ENCODE measurements around the gene TMOD2. TPM values are rescaled to one million over a fixed set of nuclear protein-coding genes. Genes with fewer than 3 reads are reported as not detected.

Gene TMOD2
- total RNA-seq, 1 donor from 2014 or later, result 8.4 TPM

- Mint-ChIP-seq H3K9me3 (ENCODE audit: unreplicated experiment) (no peaks in the 10 kb centered on the region), H3K4me1 (ENCODE audit: low read depth, unreplicated experiment) (peaks cover 34% of the 10 kb centered on the region), H3K36me3 (ENCODE audit: low read depth, unreplicated experiment) (peaks cover 30% of the 10 kb centered on the region), H3K27ac (ENCODE audit: unreplicated experiment) (peak overlapping the region; percentile 56), H3K27me3 (ENCODE audit: low read depth, unreplicated experiment) (no peaks in the 10 kb centered on the region), H3K4me3 (ENCODE audit: unreplicated experiment) (peak overlapping the region; percentile 1)
- Histone ChIP-seq H3K4me3 (ENCODE audit: insufficient read depth, low read depth, low read length) (no peak overlapping the region), H3K4me1 (ENCODE audit: insufficient read depth, low read length) (peaks cover 17% of the 10 kb centered on the region), H4K20me1 (ENCODE audit: insufficient read depth, low read length) (peaks cover 26% of the 10 kb centered on the region), H2AFZ (ENCODE audit: low read depth, low read length) (no peak overlapping the region), H3K27ac (ENCODE audit: low read depth, low read length) (no peak overlapping the region), H3K36me3 (ENCODE audit: insufficient read depth, low read length) (peaks cover 28% of the 10 kb centered on the region), H3K4me2 (ENCODE audit: low read length) (no peak overlapping the region), H3K9me3 (ENCODE audit: insufficient read depth, low read depth, low read length) (no peaks in the 10 kb centered on the region), H3K9ac (ENCODE audit: low read length) (no peak overlapping the region), H3K27me3 (ENCODE audit: insufficient read depth, low read length) (no peaks in the 10 kb centered on the region), H3K79me2 (ENCODE audit: insufficient read depth, low read length) (peaks cover 81% of the 10 kb centered on the region)
- TF ChIP-seq EZH2 (IDR thresholded peaks at IDR 0.05; ENCODE audit: insufficient read depth, low read length), result no peak
- TF ChIP-seq, protein P1, sequence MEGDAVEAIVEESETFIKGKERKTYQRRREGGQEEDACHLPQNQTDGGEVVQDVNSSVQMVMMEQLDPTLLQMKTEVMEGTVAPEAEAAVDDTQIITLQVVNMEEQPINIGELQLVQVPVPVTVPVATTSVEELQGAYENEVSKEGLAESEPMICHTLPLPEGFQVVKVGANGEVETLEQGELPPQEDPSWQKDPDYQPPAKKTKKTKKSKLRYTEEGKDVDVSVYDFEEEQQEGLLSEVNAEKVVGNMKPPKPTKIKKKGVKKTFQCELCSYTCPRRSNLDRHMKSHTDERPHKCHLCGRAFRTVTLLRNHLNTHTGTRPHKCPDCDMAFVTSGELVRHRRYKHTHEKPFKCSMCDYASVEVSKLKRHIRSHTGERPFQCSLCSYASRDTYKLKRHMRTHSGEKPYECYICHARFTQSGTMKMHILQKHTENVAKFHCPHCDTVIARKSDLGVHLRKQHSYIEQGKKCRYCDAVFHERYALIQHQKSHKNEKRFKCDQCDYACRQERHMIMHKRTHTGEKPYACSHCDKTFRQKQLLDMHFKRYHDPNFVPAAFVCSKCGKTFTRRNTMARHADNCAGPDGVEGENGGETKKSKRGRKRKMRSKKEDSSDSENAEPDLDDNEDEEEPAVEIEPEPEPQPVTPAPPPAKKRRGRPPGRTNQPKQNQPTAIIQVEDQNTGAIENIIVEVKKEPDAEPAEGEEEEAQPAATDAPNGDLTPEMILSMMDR (IDR thresholded peaks at IDR 0.05; ENCODE audit: insufficient read depth, low read depth, low read length), result no peak
- peak; percentile 46 for DNase-seq (ENCODE audit: low read depth)
- no peak for FAIRE-seq
These were observed 113.1 kb downstream of the TMOD2 start for GRCh38 chr15:51864408-51865056.

- H3K27me3 Mint-ChIP-seq (ENCODE audit: low read depth, unreplicated experiment), result no peaks in the 10 kb centered on the region
- Histone ChIP-seq H3K4me2 (ENCODE audit: low read length) (no peak overlapping the region), H3K9me3 (ENCODE audit: insufficient read depth, low read depth, low read length) (no peaks in the 10 kb centered on the region), H3K79me2 (ENCODE audit: insufficient read depth, low read length) (peaks cover 73% of the 10 kb centered on the region), H3K9ac (ENCODE audit: low read length) (no peak overlapping the region), H3K27ac (ENCODE audit: low read depth, low read length) (no peak overlapping the region), H3K4me3 (ENCODE audit: insufficient read depth, low read depth, low read length) (no peak overlapping the region), H3K36me3 (ENCODE audit: insufficient read depth, low read length) (peaks cover 31% of the 10 kb centered on the region), H4K20me1 (ENCODE audit: insufficient read depth, low read length) (peaks cover 18% of the 10 kb centered on the region), H3K27me3 (ENCODE audit: insufficient read depth, low read length) (no peaks in the 10 kb centered on the region), H2AFZ (ENCODE audit: low read depth, low read length) (no peak overlapping the region), H3K4me1 (ENCODE audit: insufficient read depth, low read length) (peaks cover 17% of the 10 kb centered on the region)
- H3K36me3 Mint-ChIP-seq (ENCODE audit: low read depth, unreplicated experiment), result peaks cover 27% of the 10 kb centered on the region
- DNase-seq (ENCODE audit: low read depth), result no peak
- H3K4me3 Mint-ChIP-seq (ENCODE audit: unreplicated experiment), result no peak overlapping the region
- TF ChIP-seq, protein P1 (IDR thresholded peaks at IDR 0.05; ENCODE audit: insufficient read depth, low read depth, low read length), result no peak
- no peak for TF ChIP-seq EZH2 (IDR thresholded peaks at IDR 0.05; ENCODE audit: insufficient read depth, low read length)
- H3K4me1 Mint-ChIP-seq (ENCODE audit: low read depth, unreplicated experiment), result peaks cover 34% of the 10 kb centered on the region
- H3K27ac Mint-ChIP-seq (ENCODE audit: unreplicated experiment), result peak overlapping the region; percentile 56
- H3K9me3 Mint-ChIP-seq (ENCODE audit: unreplicated experiment), result no peaks in the 10 kb centered on the region
- FAIRE-seq, result no peak
These were observed 113.9 kb downstream of the TMOD2 start for GRCh38 chr15:51865317-51865716.

Other genes starting within 250 kb of the TMOD2 start
- 17.8 and 19.0 TPM in 2 replicates for gene DMXL2, start 128.8 kb upstream of the TMOD2 start, total RNA-seq
- gene SCG3, start 70.1 kb upstream of the TMOD2 start, total RNA-seq, result 1.8 and 2.7 TPM in 2 replicates
- gene LYSMD2, start 13.9 kb upstream of the TMOD2 start, total RNA-seq, result 3.4 and 4.9 TPM in 2 replicates
- 65.2 TPM in 2 replicates for gene TMOD3, start 78.1 kb downstream of the TMOD2 start, total RNA-seq
- 24.1 and 25.5 TPM in 2 replicates for gene LEO1, start 220.2 kb downstream of the TMOD2 start, total RNA-seq

Data from astrocyte (in vitro differentiated cells and primary cell).